Measurements from ENCODE around the gene TMEM63C.

Gene TMEM63C

GRCh38 chr14:77301103-77301502 is 119.5 kb downstream of the TMEM63C start (continued):
- TF ChIP-seq MZF1 (tag by site-specific recombination; IDR thresholded peaks at IDR 0.05; ENCODE audit: borderline replicate concordance) (no peak), ZNF623 (tag by site-specific recombination; IDR thresholded peaks at IDR 0.05) (no peak), GLIS1 (tag by site-specific recombination; IDR thresholded peaks at IDR 0.05) (peak; percentile 47), ZNF354C (tag by site-specific recombination; IDR thresholded peaks at IDR 0.05; ENCODE audit: borderline replicate concordance, low read depth) (no peak), ZNF311 (tag by site-specific recombination; IDR thresholded peaks at IDR 0.05; ENCODE audit: borderline replicate concordance) (no peak), ZNF19 (tag by site-specific recombination; IDR thresholded peaks at IDR 0.05; ENCODE audit: low read depth) (no peak), ZNF654 (tag by site-specific recombination; IDR thresholded peaks at IDR 0.05; ENCODE audit: low read depth) (peak; percentile 55), ZNF132 (tag by site-specific recombination; IDR thresholded peaks at IDR 0.05; ENCODE audit: borderline replicate concordance) (no peak), ZNF239 (tag by site-specific recombination; IDR thresholded peaks at IDR 0.05) (no peak), ZNF112 (tag by site-specific recombination; IDR thresholded peaks at IDR 0.05) (no peak), ZIC2 (tag by site-specific recombination; IDR thresholded peaks at IDR 0.05) (peak; percentile 25; the same call in 1 of the 2 replicates), MEIS1 (CRISPR knock-in tag; IDR thresholded peaks at IDR 0.05; ENCODE audit: borderline replicate concordance) (no peak), ZNF624 (tag by site-specific recombination; IDR thresholded peaks at IDR 0.05) (no peak), CTCF (tag by site-specific recombination; IDR thresholded peaks at IDR 0.05) (peak; percentile 78)
- TF ChIP-seq, protein P1, sequence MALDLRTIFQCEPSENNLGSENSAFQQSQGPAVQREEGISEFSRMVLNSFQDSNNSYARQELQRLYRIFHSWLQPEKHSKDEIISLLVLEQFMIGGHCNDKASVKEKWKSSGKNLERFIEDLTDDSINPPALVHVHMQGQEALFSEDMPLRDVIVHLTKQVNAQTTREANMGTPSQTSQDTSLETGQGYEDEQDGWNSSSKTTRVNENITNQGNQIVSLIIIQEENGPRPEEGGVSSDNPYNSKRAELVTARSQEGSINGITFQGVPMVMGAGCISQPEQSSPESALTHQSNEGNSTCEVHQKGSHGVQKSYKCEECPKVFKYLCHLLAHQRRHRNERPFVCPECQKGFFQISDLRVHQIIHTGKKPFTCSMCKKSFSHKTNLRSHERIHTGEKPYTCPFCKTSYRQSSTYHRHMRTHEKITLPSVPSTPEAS (tag by site-specific recombination; IDR thresholded peaks at IDR 0.05), result no peak
- TF ChIP-seq, protein P2, sequence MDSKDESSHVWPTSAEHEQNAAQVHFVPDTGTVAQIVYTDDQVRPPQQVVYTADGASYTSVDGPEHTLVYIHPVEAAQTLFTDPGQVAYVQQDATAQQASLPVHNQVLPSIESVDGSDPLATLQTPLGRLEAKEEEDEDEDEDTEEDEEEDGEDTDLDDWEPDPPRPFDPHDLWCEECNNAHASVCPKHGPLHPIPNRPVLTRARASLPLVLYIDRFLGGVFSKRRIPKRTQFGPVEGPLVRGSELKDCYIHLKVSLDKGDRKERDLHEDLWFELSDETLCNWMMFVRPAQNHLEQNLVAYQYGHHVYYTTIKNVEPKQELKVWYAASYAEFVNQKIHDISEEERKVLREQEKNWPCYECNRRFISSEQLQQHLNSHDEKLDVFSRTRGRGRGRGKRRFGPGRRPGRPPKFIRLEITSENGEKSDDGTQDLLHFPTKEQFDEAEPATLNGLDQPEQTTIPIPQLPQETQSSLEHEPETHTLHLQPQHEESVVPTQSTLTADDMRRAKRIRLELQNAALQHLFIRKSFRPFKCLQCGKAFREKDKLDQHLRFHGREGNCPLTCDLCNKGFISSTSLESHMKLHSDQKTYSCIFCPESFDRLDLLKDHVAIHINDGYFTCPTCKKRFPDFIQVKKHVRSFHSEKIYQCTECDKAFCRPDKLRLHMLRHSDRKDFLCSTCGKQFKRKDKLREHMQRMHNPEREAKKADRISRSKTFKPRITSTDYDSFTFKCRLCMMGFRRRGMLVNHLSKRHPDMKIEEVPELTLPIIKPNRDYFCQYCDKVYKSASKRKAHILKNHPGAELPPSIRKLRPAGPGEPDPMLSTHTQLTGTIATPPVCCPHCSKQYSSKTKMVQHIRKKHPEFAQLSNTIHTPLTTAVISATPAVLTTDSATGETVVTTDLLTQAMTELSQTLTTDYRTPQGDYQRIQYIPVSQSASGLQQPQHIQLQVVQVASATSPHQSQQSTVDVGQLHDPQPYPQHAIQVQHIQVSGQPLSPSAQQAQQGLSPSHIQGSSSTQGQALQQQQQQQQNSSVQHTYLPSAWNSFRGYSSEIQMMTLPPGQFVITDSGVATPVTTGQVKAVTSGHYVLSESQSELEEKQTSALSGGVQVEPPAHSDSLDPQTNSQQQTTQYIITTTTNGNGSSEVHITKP (tag by site-specific recombination; IDR thresholded peaks at IDR 0.05), result no peak

DNA sequence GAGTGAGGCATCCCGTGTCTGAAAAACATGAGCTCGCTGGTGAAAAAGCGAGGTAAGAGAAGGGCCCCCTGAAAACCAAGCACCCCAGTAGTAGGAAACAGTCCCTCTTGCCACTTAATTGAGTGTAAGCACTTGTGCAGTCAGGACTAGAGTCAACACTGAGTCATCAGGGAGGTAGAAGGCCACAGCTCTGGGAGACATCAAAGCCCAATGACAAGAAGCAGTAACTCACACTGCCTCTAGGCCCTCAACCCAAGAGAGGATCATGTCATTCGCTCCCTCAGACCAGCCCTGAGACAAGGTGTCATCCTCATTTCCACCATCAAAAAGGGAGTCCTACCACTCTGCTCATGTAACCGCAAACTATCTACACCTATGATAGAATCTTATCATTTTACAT is 121.3 kb downstream of the TMEM63C start:
- Histone ChIP-seq H3K36me3 (ENCODE audit: control insufficient read depth in 2 of 2, insufficient read depth in 1 of 2, low read length in 2 of 2) (peaks cover 4 to 41% of the 10 kb centered on the region in 2 experiments; a peak in 2 of 3 replicates), H3K4me1 (ENCODE audit: control insufficient read depth, insufficient read depth, low read length) (peaks cover 28% of the 10 kb centered on the region), H3K4me3 (ENCODE audit: low read depth, low read length) (no peak overlapping the region), H3K27ac (ENCODE audit: extremely low read depth, low read depth, low read length) (peak overlapping the region; percentile 96), H3K9me3 (ENCODE audit: control insufficient read depth, insufficient read depth, low read depth, low read length) (no peaks in the 10 kb centered on the region)
- ChIA-PET POLR2A (interaction anchor here (1.4 to 3.7 kb wide), 4 partner anchors 9 to 18 kb away, joined by 4 to 26 read pairs (median 11); partner anchors contain the start of genes GSTZ1 and POMT2), CTCF (interaction anchor here (0.6 to 11.9 kb wide), 8 partner anchors 12 to 153 kb away, joined by 3 to 293 read pairs (median 4); partner anchors contain the start of genes SAMD15 and TMED8)
- TF ChIP-seq ZNF221 (tag by site-specific recombination; IDR thresholded peaks at IDR 0.05; ENCODE audit: borderline replicate concordance) (no peak), ZNF530 (tag by site-specific recombination; IDR thresholded peaks at IDR 0.05; ENCODE audit: low read depth) (no peak), ZNF202 (tag by site-specific recombination; IDR thresholded peaks at IDR 0.05; ENCODE audit: borderline replicate concordance) (no peak), ZBTB44 (tag by site-specific recombination; IDR thresholded peaks at IDR 0.05) (no peak), ZNF223 (tag by site-specific recombination; IDR thresholded peaks at IDR 0.05) (no peak), HOXD13 (CRISPR knock-in tag; IDR thresholded peaks at IDR 0.05; ENCODE audit: borderline replicate concordance) (no peak), ZNF157 (tag by site-specific recombination; IDR thresholded peaks at IDR 0.05) (no peak)
- TF ChIP-seq, protein P3, sequence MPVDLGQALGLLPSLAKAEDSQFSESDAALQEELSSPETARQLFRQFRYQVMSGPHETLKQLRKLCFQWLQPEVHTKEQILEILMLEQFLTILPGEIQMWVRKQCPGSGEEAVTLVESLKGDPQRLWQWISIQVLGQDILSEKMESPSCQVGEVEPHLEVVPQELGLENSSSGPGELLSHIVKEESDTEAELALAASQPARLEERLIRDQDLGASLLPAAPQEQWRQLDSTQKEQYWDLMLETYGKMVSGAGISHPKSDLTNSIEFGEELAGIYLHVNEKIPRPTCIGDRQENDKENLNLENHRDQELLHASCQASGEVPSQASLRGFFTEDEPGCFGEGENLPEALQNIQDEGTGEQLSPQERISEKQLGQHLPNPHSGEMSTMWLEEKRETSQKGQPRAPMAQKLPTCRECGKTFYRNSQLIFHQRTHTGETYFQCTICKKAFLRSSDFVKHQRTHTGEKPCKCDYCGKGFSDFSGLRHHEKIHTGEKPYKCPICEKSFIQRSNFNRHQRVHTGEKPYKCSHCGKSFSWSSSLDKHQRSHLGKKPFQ (tag by site-specific recombination; IDR thresholded peaks at IDR 0.05), result no peak
- TF ChIP-seq, protein P4, sequence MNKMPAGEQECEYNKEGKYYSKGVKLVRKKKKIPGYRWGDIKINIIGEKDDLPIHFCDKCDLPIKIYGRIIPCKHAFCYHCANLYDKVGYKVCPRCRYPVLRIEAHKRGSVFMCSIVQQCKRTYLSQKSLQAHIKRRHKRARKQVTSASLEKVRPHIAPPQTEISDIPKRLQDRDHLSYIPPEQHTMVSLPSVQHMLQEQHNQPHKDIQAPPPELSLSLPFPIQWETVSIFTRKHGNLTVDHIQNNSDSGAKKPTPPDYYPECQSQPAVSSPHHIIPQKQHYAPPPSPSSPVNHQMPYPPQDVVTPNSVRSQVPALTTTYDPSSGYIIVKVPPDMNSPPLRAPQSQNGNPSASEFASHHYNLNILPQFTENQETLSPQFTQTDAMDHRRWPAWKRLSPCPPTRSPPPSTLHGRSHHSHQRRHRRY (tag by site-specific recombination; IDR thresholded peaks at IDR 0.05), result no peak
